HepG2 (cell line): Measurements from ENCODE around the gene KCNQ5. TPM values are rescaled to one million over a fixed set of nuclear protein-coding genes. Genes with fewer than 3 reads are reported as not detected.

Source experiments
- ATAC-seq: fragments of 200-7000 bp; cut with Tn5 transposase; 3 replicates; pipeline ENCODE4 v1.9.1; 2020; ENCODE audit warnings: mild to moderate bottlenecking, moderate library complexity
- BruUV-seq: library from RNA; stranded (reverse); fragments of 400-500 nt; replicated peaks from 2 replicates; lab custom pipeline; 2021; lab: Mats Ljungman, UMichigan
- CTCF ChIA-PET: fragments of 300-600 bp; formaldehyde crosslinking; extraction: SDS; loops from one replicate; lab custom pipeline; 2021; ENCODE audit warnings: low total read pairs, inconsistent platforms, low intra/inter-chr PET ratio; lab: Yijun Ruan, JAX
- POLR2A ChIA-PET: fragments of 350-600 bp; sonication (Branson Sonifier 250); formaldehyde crosslinking; loops from one replicate; lab custom pipeline; 2020; ENCODE audit warnings: antibody characterized with exemption, inconsistent platforms; lab: Yijun Ruan, JAX
- DNase-seq: peaks from one replicate; pipeline ENCODE4 v3.0.0-alpha.2; 2015; ENCODE audit warnings: low spot score
- FAIRE-seq: peaks from 3 replicates; lab custom pipeline; 2011; peaks lifted over from hg19 to GRCh38; lab: Jason Lieb, UNC
- H2AFZ ChIP-seq: one replicate; pipeline ENCODE4 v1.6.1; 2011; ENCODE audit warnings: low read length, inconsistent platforms
- H3K27ac ChIP-seq: fragments of 300-600 bp; 3 replicates; pipeline ENCODE4 v1.8.0; 2011; ENCODE audit warnings: mixed run types, mild to moderate bottlenecking, mixed read lengths, low read length, inconsistent platforms; ENCODE audit not compliant: insufficient read depth; ENCODE audit errors: extremely low read length
- H3K27me3 ChIP-seq, 2 experiments: fragments of 200-600 bp in 1 of 2; 2 replicates in 1 of 2; 3 replicates in 1 of 2; pipeline versions ENCODE4 v1.6.0 to v1.8.0; 2011; ENCODE audit warnings: low read length in 2 of 2, mild to moderate bottlenecking in 2 of 2, moderate library complexity in 2 of 2, inconsistent platforms in 1 of 2; ENCODE audit not compliant: insufficient read depth in 2 of 2, control insufficient read depth in 1 of 2
- H3K36me3 ChIP-seq, 2 experiments: fragments of 200-600 bp in 1 of 2; replicated peaks in 1 of 2; 2 replicates in 1 of 2; 3 replicates in 1 of 2; pipeline versions ENCODE4 v1.5.1 to v1.8.0; 2011; ENCODE audit warnings: low read length in 2 of 2, inconsistent platforms in 1 of 2; ENCODE audit not compliant: insufficient read depth in 2 of 2, control insufficient read depth in 1 of 2
- H3K4me1 ChIP-seq: 2 replicates; pipeline ENCODE4 v1.5.1; 2012; ENCODE audit warnings: low read length, inconsistent platforms; ENCODE audit not compliant: insufficient read depth
- H3K4me2 ChIP-seq: 2 replicates; pipeline ENCODE4 v1.6.0; 2011; ENCODE audit warnings: low read depth, low read length, inconsistent platforms
- H3K4me3 ChIP-seq, 3 experiments: fragments of 200-600 bp in 1 of 3; sonication (generic), shearing (Covaris generic) in 1 of 3; replicated peaks in 1 of 3; 2 replicates each; pipeline ENCODE4 v1.5.1; 2011 to 2016; ENCODE audit warnings: low read length in 3 of 3, inconsistent platforms in 2 of 3, low read depth in 2 of 3, mild to moderate bottlenecking in 2 of 3, control low read depth in 1 of 3, mixed read lengths in 1 of 3; ENCODE audit not compliant: insufficient read depth in 1 of 3
- H3K79me2 ChIP-seq: one replicate; pipeline ENCODE4 v1.6.1; 2011; ENCODE audit warnings: low read length, inconsistent platforms; ENCODE audit not compliant: insufficient read depth
- H3K9ac ChIP-seq: 2 replicates; pipeline ENCODE4 v1.6.0; 2011; ENCODE audit warnings: mild to moderate bottlenecking, low read depth, low read length, inconsistent platforms; ENCODE audit not compliant: insufficient read depth
- H3K9me3 ChIP-seq: 2 replicates; pipeline ENCODE4 v1.5.1; 2012; ENCODE audit warnings: mild to moderate bottlenecking, low read length
- H4K20me1 ChIP-seq: 2 replicates; pipeline ENCODE4 v1.6.0; 2011; ENCODE audit warnings: inconsistent platforms, mild to moderate bottlenecking, low read length, moderate library complexity; ENCODE audit not compliant: insufficient read depth
- CEBPB ChIP-seq: IDR thresholded peaks from 2 replicates; pipeline ENCODE4 v1.6.1; 2011; ENCODE audit warnings: low read depth, low read length, improper control_type of control experiment, borderline replicate concordance
- ELF3 ChIP-seq: IDR thresholded peaks from 2 replicates; pipeline ENCODE4 v1.6.1; 2016; ENCODE audit warnings: missing genetic modification reagents, missing compliant biosample characterization
- FOSL2 ChIP-seq: sonication (generic); formaldehyde crosslinking; IDR thresholded peaks from 2 replicates; pipeline ENCODE4 v1.4.0; 2020; ENCODE audit warnings: missing genetic modification reagents
- SUZ12 ChIP-seq: fragments of 150-350 bp; IDR thresholded peaks from 2 replicates; pipeline ENCODE4 v1.6.1; 2014; ENCODE audit warnings: low read depth, low read length
- TSC22D2 ChIP-seq: sonication (generic); formaldehyde crosslinking; IDR thresholded peaks from 2 replicates; pipeline ENCODE4 v1.5.1; 2020; ENCODE audit warnings: missing genetic modification reagents, mild to moderate bottlenecking, borderline replicate concordance
- ZNF367 ChIP-seq: sonication (generic); formaldehyde crosslinking; IDR thresholded peaks from 2 replicates; pipeline ENCODE4 v1.4.0; 2020; ENCODE audit warnings: missing genetic modification reagents, borderline replicate concordance
- WGBS: methylation state at CpG from one replicate; pipeline ENCODE4 v1.1.6; 2017; ENCODE audit warnings: low lambda C conversion rate; 5-methylcytosine and 5-hydroxymethylcytosine counted together
- in situ Hi-C: cut with HindIII; loops from 2 replicates; pipeline ENCODE4 v1.10.0; 2017; ENCODE audit warnings: low pct_unique_long_range_greater_than_20kb; ENCODE audit not compliant: extremely low pct_ligation_motif_present
- intact Hi-C: fragments of 100-400 bp; cut with micrococcal nuclease; formaldehyde crosslinking; loops from one replicate; pipeline ENCODE4 v1.10.0; 2022; ENCODE audit not compliant: unreplicated experiment
- polyA plus RNA-seq, 8 experiments: library from polyadenylated mRNA; depleted of rRNA in 3 of 8; stranded (reverse) in 7 of 8; unstranded in 1 of 8; fragments of >200 nt; fragmentation: Illumina TruSeq in 4 of 8; extraction: Trizol in 4 of 8; gene quantifications; 2 replicates each; pipeline versions ENCODE4 v1.2.1 to v1.2.3, GENCODE V29; 2011 to 2016; ENCODE audit warnings: low read depth in 4 of 8, missing spikeins in 1 of 8, mixed read lengths in 1 of 8; ENCODE audit not compliant: insufficient read depth in 1 of 8
- total RNA-seq, 5 experiments: library from RNA; depleted of rRNA; stranded (reverse); fragments of >200 nt; fragmentation: Illumina TruSeq; extraction: Trizol; gene quantifications; 2 replicates each; pipeline ENCODE4 v1.2.3, GENCODE V29; 2016; ENCODE audit warnings: low read depth in 1 of 5
- TF ChIP-seq, protein P1 (sequence below): sonication (generic); formaldehyde crosslinking; IDR thresholded peaks from 2 replicates; pipeline ENCODE4 v1.4.0; 2020; ENCODE audit warnings: missing genetic modification reagents
- TF ChIP-seq, protein P2 (sequence below): sonication (generic); formaldehyde crosslinking; IDR thresholded peaks from 2 replicates; pipeline ENCODE4 v1.8.0; 2022; ENCODE audit warnings: mild to moderate bottlenecking, missing genetic modification reagents, borderline replicate concordance

KCNQ5 gene
- total and polyA plus RNA-seq, 2 of the 13 experiments (the other 11 are each of a cell fraction or from before 2014, with no cell fraction given): 0.04 TPM; not detected in 1

DNA sequence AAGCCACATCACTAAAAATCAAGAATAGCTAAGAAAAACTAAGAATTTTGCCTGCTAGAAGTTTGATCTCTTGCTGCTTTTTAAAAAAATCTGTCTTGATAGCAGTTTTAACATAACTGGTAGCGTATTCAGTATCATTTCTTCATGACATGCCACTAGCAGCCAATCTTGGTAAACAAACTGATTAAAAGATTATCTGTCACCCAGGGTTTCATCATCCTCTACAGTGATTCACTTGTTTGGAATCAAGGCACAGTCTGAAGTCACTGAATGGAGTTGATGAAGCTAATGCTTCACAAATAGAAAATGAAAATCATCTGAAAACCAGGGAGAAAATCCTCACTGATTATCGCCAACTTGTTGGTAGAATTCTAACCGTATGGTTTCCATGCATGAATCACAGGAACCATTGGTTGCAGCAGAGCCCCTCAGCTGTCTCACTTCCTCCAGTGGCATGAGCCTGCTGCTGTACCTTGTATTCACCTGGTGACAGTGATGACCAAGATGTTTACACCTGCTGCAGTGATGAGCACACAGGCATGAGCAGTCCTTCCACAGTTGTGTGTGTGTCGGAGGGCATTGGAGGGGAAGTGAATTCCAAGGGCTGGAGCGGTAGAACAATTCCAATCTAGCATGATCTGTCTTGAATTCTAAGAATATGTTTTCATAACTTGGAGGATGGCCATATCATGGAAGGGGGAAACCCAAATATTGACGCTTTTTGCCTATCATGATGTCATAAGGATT lies 328.4 kb downstream of the KCNQ5 start:
- ATAC-seq: no peak
- Histone ChIP-seq H3K79me2 (no peaks in the 10 kb centered on the region), H3K36me3 (no peaks in the 10 kb centered on the region), H4K20me1 (no peaks in the 10 kb centered on the region), H3K4me3 (no peak overlapping the region), H3K27me3 (no peaks in the 10 kb centered on the region), H3K27ac (no peak overlapping the region), H3K4me1 (no peaks in the 10 kb centered on the region), H3K9me3 (no peaks in the 10 kb centered on the region), H3K9ac (no peak overlapping the region), H3K4me2 (no peak overlapping the region), H2AFZ (no peak overlapping the region)
- 15% methylated on average over 6 of the region's 6 CpGs for WGBS
- DNase-seq: peak; percentile 31
- in situ Hi-C loops: no loop called here
- intact Hi-C loops: no loop called here
- TF ChIP-seq, protein P1, sequence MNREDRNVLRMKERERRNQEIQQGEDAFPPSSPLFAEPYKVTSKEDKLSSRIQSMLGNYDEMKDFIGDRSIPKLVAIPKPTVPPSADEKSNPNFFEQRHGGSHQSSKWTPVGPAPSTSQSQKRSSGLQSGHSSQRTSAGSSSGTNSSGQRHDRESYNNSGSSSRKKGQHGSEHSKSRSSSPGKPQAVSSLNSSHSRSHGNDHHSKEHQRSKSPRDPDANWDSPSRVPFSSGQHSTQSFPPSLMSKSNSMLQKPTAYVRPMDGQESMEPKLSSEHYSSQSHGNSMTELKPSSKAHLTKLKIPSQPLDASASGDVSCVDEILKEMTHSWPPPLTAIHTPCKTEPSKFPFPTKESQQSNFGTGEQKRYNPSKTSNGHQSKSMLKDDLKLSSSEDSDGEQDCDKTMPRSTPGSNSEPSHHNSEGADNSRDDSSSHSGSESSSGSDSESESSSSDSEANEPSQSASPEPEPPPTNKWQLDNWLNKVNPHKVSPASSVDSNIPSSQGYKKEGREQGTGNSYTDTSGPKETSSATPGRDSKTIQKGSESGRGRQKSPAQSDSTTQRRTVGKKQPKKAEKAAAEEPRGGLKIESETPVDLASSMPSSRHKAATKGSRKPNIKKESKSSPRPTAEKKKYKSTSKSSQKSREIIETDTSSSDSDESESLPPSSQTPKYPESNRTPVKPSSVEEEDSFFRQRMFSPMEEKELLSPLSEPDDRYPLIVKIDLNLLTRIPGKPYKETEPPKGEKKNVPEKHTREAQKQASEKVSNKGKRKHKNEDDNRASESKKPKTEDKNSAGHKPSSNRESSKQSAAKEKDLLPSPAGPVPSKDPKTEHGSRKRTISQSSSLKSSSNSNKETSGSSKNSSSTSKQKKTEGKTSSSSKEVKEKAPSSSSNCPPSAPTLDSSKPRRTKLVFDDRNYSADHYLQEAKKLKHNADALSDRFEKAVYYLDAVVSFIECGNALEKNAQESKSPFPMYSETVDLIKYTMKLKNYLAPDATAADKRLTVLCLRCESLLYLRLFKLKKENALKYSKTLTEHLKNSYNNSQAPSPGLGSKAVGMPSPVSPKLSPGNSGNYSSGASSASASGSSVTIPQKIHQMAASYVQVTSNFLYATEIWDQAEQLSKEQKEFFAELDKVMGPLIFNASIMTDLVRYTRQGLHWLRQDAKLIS (CRISPR knock-in tag): no peak
- TF ChIP-seq CEBPB: peak; percentile 10; the same call in 1 of the 2 replicates
- no peak for TF ChIP-seq SUZ12
- no peak for TF ChIP-seq TSC22D2 (CRISPR knock-in tag)
- no peak for TF ChIP-seq ZNF367 (CRISPR knock-in tag)
- TF ChIP-seq ELF3 (CRISPR knock-in tag): no peak
- TF ChIP-seq, protein P2, sequence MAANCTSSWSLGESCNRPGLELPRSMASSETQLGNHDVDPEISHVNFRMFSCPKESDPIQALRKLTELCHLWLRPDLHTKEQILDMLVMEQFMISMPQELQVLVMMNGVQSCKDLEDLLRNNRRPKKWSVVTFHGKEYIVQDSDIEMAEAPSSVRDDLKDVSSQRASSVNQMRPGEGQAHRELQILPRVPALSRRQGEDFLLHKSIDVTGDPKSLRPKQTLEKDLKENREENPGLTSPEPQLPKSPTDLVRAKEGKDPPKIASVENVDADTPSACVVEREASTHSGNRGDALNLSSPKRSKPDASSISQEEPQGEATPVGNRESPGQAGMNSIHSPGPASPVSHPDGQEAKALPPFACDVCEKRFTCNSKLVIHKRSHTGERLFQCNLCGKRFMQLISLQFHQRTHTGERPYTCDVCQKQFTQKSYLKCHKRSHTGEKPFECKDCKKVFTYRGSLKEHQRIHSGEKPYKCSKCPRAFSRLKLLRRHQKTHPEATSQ (CRISPR knock-in tag): no peak
- TF ChIP-seq FOSL2 (CRISPR knock-in tag): peak; percentile 62
- ChIA-PET CTCF (no interaction called here), POLR2A (no interaction called here)
- no peak for FAIRE-seq
- no TSS peak for BruUV-seq
